ENCODE data around the gene DNAH14.
"Not testable (repeated sequence)": the region's sequence is repeated elsewhere in the genome, so short reads cannot be mapped to it uniquely, and the experiment has no call there.

DNAH14 gene

DNA sequence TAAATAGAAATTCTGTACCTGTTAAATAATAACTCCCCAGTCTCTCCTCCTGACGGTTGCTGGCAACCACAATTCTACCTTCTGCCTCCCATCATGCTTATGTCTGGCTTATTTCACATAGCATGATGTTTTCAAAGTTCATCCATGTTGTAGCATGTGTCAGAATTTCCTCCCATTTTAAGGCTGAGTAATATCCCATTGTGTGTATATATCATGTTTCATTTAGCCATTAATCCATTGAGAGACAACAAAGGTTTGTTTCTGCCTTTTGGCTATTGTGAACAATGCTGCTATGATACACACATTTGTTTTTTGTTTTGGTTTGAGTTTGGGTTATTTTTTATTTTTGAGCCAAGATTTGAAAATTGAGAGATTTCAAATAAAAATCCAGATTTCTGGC is 426.4 kb downstream of the DNAH14 start:
- DNase-seq = no peak

DNA sequence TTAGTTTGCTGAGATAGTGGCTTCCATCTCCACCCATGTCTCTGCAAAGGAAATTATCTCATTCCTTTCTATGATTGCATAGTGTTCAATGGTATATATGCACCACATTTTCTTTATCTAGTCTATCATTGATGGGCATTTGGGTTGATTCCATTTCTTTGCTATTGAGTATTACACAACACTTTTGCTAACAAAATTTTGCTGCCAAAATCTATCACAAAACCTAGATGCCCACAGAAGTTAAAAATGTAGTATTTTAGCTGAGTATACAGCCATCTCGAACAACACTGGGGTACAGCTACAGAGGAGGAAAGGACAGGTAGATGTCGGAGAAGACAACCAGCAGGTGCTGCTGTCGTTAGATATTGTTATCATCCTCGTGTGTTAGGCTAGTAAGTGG is 430.6 kb downstream of the DNAH14 start:
- DNase-seq = no peak

DNA sequence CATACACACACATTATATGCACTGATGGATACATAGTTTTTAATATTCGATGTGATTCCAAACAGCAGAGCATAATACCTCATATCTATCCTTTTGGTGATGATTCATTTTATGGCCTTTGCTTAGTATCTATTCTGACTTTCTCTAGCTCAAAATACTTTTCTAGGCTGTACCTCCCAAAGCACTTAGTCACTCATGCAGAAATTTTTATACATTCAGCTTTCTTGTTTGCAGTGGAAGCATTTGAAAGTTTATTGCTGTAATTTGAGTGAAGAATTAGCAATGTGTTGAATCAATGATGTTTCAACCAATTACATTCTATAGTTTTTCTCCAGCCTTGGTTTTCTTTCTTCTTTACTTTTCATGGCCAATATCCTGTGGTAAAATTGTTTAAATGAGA is 431.7 kb downstream of the DNAH14 start:
- DNase-seq = no peak

DNA sequence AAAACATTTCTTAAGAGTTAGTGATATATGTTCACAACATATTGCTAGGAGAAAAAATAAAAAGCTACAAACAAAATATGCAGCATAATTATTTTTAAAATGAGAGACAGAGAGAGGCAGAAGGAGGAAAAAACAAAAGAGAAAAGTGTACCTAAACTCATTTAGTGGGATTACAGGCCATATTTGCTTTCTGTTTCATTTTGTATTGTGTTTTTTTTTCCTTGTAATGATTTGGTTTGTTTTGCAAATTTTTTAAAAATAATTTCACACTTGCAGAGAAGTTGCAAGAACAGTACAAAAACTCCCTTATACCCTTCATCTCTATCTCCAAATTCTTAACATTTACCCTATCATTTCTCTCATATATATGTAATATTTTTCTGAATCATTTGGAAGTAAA is 433.3 kb downstream of the DNAH14 start:
- no peak for DNase-seq

DNA sequence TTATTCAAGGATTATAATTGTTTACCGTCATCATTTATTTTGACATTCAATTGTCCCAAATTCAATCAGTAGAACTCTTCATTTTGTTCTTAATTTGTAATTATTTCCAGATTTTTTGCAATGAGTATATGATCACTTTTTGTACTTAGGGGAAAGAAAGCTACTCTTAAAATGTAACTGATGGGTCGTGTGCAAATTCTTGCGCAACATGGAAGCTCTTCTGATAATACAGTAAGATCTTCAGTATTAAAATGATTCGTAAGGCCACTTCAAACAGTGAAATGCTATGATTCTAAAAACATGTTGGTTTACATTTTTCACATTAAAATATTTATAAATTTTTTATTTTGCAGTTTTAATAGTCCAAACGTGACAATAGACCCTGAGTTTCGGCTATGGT is 435.0 kb downstream of the DNAH14 start:
- DNase-seq = no peak

DNA sequence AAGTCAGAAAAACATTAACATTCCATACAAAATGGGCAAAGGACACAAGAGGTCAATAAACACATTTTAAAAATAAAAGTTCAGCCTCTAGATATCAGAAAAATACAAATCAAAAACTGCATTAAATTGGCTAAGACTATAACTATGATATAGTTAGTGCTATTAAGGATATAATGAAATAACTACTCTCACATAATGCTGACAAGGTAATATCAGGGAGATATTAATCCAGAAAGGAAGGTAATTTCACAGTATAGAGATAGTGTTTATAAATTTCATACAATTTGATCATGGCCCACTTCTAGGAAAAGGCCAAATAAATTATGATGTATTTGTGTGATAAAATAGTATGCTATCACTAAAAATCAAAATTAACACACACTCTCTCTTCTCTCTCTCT is 436.5 kb downstream of the DNAH14 start:
- no peak for DNase-seq

DNA sequence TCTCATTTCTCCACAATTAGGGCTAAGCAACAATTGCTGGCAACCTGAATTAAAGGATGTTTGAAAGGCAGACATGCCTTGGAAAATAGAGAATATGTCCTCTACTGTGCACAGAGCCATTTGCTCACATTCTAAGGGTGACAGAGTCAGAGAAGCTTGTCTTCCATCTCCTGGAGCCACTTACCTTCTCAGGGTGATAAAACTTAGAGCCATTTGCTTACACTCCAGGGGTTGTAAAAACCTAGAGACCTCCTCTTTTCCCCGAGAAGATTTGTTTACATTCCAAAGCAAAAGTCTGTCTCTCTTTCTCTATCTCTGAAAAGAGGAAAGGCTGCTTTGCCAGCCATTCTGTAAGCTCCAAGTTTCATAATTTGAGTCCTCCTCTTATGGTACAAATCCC is 437.1 kb downstream of the DNAH14 start:
- no peak for DNase-seq

DNA sequence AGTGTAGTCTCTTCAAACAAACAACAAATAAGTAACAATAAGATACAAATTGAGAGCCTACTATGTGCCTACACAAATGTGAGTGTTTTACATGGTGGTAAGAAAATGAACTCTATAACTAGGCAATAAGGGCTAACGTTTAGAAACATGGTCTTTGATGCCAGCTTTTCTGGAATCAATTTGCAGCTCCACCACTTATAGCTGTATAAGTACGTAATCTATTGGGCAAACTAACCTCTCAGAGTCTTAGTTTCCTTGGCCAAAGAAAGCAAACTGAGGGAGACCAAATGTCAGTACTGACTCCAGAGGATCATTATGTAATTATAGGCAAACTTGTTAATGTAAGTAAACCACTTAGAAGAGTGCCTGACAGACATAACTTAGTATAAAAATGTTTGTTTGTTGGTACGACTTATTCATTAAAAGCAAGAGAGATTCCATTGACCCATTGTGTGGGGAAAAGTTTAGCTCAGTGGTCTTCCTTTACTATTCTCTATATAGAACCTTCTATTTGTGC is 438.6 kb downstream of the DNAH14 start:
- DNase-seq = no peak

DNA sequence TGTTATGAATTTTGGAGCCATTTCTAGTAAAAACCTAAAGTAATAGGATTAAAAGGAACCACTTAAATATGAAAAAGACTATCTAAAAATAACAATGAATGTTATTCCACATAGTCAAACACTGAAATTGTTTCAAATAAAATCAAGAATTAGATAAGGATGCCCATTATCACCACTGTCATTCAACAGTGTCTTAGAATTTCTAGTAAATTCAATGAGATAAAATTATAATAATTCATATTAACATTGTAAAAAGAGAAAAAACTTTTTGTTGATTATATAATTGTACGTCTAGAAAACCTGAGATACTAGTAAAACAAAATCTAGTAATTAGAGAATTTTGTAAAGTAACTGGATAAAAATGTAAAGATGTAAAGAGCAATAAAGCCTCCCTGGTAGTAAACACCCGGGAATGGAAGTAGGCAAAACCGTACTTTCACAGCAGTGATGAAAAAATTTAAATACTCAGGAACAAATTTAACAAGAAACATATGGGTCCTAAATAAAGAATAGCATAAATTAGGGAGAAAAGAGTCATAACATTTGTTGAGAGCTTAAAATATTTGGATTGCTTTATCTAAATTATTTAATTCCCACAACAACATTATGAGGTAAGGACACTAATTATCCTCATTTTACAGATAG is 442.0 kb downstream of the DNAH14 start:
- DNase-seq = no peak

DNA sequence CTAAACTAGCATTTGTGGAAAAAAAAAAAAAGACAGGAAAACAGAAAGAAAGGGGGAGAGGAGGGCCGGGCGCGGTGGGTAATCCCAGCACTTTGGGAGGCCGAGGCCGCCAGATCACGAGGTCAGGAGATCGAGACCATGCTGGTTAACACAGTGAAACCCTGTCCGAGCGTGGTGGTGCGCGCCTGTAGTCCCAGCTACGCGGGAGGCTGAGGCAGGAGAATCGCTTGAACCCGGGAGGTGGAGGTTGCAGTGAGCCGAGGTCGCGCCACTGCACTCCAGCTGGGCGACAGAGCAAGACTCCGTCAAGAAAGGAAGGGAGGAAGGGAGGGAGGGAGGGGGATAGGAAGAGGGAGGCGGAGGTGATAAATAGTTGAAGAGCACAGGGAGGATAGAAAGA is 443.7 kb downstream of the DNAH14 start:
- no peak for DNase-seq

DNA sequence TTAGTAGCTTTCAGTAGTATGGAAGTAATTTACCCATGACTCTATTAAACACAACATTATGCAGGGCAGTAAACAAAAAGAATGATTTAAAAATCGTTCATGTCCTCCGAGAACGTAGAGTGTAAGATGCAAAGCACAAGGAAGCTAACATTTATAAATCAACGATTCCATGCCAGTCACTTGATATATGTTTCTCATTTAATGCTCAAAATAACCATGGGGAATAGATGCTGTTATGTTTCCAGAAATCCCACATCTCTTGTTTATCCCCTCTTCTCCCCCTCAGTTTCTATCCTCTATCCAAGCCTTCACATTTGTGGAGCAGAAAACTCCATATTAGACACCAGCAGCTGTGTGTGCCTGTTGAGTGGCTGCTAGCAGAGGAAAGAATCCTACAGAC is 445.5 kb downstream of the DNAH14 start:
- DNase-seq = no peak

DNA sequence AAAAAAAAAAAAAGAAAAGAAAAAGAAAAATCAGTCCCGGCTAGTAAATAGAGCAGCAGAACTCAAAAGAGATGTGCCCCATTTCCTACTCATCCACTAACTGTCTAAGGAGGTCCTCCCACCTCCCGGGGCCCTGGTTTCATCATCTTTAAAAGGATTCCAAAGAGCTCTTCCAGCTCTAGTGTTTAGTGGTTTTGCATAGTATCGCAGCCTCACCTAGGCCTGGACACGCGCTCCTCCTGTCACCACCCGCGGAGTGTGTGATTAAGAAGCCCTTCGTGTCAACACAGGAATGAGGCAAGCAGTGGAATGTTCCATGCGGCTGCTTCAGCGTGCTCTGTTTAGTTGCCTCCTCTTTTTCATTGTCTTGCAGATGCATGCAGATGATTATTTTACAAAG is 449.4 kb downstream of the DNAH14 start:
- no peak for DNase-seq

DNA sequence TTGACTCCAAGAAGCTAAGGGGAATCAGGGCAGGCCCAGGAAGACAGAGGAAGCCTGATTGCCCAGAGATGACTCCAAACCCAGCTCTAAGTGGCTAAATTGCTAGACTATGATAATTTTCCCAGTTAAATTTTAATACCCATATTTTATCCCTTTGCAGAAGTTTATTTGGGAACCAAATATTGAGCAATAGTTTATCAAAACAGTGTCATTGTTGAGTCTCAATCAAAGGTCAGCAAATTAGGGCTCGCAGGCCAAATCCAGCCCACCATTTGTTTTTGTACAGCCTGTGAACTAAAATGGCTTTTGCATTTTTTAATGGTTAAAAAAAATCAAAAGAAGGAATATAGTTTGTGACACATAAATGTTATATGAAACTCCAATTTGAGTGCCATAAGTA is 451.2 kb downstream of the DNAH14 start:
- no peak for DNase-seq

DNA sequence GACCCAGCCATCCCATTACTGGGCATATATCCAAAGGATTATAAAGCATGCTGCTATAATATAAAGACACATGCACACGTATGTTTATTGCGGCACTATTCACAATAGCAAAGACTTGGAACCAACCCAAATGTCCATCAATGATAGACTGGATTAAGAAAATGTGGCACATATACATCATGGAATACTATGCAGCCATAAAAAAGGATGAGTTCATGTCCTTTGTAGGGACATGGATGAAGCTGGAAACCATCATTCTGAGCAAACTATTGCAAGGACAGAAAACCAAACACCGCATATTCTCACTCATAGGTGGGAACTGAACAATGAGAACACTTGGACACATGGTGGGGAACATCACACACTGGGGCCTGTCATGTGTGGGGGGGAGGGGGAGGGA is 457.4 kb downstream of the DNAH14 start:
- not testable (repeated sequence) for DNase-seq

DNA sequence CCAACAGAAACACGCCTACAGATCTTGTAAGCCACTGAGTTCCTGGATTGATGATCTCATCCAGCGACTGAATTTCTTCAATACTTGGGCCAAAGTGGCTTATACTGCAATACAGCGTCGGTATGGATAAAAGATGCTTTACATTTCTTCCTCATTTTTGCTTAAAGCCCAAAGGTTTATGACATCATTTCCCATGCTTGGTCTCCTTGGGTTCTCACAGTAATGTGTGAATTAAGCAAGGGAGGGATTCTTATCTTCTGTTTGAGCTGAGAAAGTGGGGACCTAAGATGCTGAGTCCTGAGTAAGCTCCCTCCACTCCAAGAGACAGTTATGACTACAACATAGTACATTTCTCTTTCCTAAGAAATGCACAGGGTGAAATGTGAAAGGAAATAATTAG is 458.9 kb downstream of the DNAH14 start:
- DNase-seq = no peak

DNA sequence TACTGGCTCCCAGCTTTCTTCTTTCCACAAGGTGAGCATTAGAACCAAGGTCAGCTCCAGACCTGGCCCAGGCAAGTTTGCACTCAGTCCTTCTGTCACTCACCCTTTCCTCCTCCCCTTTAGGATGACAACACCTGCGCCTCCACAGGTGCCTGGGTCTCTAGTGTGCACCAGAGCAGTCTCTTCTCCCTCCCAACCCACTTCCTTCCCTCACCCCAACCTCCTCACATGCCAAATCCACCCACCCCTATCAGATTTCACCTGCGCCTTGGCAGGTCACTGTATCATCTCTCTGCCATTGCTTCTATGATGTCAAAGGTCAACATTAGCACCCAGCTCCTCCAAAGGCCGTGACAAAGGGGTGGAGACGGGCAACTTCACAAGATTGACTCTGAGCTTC is 460.4 kb downstream of the DNAH14 start:
- DNase-seq = no peak

DNA sequence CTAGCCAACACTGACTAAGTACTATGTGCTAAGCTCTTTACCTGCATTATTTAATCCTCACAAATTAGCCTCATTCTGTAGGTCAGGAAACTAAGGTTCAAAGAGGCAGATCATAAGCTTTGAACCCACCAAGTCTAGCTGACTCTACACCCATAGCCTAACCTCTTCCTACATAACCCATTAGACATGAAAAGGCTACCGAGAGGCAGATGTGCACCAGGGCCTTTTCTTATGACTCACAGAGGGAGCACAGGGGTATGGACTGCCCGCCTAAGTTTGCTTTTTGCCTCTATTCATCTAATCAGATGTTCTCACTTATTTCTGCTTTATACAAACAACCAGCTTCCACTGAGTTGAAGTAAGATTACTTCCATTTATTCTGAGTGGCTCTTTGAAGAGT is 466.9 kb downstream of the DNAH14 start:
- no peak for DNase-seq

DNA sequence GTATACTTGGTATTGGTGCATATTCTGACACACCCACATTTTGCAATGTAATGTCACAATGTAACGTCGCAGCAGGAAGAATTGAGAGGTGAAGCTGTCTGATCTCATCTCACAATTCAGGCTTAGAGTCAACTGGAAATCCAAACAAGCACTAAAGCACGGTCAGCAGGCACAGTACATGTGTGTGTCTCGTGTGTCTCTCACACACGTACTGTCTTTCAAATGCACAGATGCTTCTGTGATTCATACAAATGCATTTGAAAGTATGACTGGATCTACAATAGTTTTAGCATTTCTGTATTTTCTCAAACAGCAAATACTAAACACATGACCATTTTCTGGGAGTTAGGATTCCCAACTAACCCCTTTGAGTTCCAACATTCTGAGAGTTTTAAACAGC is 471.5 kb downstream of the DNAH14 start:
- DNase-seq = no peak

DNA sequence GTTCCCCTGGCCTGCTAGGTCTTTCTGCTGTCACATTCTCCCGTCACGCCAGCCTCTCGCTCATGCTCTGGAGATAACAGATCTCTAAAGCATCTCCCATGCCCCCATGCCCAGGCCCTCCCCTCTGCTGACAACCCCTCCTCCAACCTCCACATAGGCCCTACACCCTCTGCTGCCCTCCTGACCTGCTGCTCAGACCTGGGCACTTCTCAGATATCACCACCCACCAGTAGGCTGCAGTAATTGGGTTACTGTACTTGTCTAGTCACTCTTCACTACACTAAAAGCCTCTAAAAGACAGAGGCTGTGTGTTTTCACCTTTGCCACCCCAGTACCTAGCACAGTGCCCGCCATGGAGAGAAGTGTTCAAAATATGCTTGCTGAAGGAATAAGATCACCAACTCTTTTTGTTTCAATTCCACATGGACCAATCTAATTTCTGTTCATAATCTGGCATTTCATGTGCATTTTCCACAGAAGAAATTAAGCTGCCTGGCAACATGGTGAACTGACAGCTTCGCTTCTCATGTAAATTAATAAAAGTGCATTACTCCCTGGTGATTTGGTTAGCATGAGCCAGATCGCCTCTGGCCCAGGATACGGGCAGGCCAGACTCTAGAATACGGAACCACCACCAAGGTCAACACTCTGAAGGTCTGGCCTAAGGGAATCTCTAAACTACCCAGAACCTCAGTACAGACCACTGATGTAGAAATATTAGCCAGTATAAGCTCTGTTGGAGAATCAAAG is 477.7 kb downstream of the DNAH14 start:
- DNase-seq = no peak

DNA sequence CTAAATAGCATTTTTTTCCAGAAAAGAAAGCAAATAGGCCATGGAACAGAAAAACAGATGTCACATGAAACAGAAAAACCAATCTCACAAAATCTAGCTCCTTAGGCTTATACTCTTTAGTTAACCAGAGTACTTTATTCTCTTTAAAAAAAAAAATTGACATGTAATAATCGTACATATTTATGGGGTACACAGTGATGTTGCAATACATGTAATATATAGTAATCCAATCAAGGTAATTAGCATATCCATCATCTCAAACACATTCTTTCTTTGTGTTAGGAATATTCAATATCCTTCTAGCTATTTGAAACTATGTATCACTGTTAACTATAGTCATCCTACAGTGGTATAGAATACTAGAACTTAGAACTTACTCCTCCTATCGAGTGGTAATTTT is 478.3 kb downstream of the DNAH14 start:
- DNase-seq = no peak

DNA sequence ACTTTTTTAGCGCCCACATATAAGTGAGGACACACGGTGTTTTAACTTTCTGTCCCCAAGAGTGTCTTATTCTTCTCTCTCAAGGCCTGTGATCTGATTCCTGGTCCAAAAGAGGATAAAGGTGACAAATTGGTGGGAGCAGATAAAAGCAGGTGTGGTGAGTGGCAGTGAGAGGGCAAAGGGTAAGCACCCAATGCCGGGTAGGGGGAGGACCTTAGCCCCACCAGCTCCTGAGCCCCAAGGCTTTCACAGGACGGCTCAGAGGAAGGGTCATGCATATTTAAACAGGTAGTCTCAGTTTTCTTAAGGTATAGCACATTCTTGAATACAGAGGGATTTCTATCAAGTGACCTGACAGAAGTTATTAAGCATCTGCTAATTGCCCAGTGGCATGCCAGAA is 478.8 kb downstream of the DNAH14 start:
- no peak for DNase-seq

DNA sequence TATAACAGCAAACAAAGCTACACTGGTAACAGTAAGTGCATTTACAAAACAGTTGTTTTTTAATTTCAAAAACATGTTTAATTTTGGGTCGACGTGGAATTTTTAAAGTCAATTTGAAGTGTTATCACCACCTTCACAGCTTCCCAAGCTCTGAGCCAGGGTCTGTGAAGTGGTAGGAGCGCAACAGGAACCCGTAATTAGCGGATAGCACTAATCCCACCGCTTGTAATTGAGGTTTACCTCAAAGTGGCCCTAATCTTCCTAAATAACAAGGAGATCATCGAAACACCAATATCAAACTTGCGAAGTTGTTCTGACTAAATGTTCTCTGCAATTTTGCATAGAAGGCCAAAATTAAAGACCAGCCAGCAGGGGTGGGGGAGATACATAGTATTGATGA is 479.6 kb downstream of the DNAH14 start:
- DNase-seq = no peak

DNA sequence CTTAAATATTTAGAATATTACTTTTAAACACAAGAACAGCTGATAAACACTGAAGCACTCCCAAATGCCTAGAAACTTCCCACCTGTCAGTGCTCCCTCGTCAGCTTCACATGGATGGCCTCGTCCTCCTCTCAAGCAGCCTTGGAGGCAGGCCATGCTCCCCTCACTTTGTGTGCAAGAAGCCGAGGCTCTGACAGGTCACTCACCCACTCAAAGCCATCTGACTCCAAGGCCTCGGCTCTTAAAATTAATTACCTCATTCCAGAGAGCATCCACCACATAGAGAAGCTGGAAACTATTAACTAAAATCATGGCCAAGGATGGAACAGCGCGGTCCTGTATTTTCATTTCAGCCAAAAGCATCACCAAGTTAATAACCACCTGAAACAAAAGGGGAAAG is 480.6 kb downstream of the DNAH14 start:
- DNase-seq = no peak

DNA sequence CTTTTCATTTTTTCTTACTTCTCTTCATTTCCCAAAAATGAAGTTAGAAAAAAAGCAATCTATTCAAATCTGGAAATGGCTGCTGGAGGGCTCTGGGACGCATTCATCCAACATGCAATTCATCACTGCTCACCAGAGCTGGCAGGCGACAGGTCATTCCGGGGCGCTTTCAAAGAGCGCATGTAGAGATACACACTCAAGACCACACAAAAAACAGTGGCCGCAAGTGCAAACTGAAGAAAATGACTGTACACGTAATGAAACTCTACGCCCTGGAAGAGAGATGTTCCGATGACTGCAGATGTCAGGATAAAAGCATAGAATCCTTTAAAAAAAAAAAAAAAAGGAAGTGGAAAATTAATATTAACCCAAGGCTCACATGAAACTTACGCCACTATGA is 482.8 kb downstream of the DNAH14 start:
- no peak for DNase-seq

DNA sequence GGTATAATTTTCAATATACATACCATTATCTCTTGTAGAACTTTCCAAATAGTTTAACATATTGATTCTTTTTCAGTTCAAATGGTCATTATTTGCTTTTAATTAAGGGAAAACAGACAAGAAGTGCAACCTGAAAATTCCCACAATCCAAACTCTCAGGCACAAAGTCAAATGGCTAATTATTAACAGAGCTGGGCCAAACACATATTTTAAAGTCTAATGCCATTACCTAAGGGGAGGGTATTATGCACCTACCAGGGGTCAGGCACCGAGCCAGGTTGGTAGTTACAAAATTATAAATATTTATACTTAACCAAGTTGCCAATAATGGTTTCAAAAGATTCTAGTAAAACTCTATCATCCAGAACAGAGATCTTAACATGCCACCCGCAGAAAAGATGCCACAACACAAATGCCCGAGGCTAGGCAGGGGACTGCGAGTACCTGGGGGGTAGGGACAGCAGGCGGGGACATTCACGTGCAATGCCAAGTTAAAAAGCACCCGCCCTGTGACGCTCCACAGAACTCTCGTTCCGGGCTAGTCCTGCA is 483.4 kb downstream of the DNAH14 start:
- no peak for DNase-seq

All from femur (tissue), 1 donor.